ENCODE measurements around the gene SDR42E1.

SDR42E1 gene

DNA sequence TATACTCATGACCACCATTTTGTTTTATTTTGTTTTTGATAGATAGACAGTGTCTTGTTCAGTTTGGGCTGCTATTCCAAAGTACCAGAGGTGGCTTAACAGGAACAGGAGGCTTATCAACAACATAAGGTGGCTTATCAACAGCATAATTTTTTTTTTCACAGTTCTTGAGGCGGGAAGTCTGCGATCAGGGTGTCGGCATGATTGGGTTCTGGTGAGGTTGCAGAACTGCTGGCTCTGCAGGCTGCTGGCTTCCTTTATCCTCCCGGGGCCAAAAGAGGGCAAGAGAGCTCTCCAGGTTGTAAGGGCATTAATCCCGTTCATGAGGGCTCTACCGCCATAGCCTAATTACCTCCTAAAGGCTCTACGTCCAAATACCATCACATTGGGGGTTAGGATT, 11.9 kb upstream of the SDR42E1 start:
- no peaks in the 10 kb centered on the region for H3K36me3 ChIP-seq (replicated peaks; ENCODE audit: insufficient read depth, low read length)
- no peak overlapping the region for H2AFZ ChIP-seq (ENCODE audit: low read length)
- H3K9ac ChIP-seq (ENCODE audit: low read length) = no peak overlapping the region
- no peaks in the 10 kb centered on the region for H3K4me1 ChIP-seq (ENCODE audit: low read length)
- no peaks in the 10 kb centered on the region for H3K79me2 ChIP-seq (ENCODE audit: low read length)
- no peaks in the 10 kb centered on the region for H3K9me3 ChIP-seq (replicated peaks; ENCODE audit: insufficient read depth, low read length)
- no peak overlapping the region for H3K4me2 ChIP-seq (ENCODE audit: low read depth, low read length)
- TF ChIP-seq EZH2phosphoT487 (IDR thresholded peaks at IDR 0.05; ENCODE audit: low read length) (no peak), EZH2 (optimal IDR thresholded peaks at IDR 0.05; ENCODE audit: low read depth, low read length) (no peak)
- TF ChIP-seq, protein P1, sequence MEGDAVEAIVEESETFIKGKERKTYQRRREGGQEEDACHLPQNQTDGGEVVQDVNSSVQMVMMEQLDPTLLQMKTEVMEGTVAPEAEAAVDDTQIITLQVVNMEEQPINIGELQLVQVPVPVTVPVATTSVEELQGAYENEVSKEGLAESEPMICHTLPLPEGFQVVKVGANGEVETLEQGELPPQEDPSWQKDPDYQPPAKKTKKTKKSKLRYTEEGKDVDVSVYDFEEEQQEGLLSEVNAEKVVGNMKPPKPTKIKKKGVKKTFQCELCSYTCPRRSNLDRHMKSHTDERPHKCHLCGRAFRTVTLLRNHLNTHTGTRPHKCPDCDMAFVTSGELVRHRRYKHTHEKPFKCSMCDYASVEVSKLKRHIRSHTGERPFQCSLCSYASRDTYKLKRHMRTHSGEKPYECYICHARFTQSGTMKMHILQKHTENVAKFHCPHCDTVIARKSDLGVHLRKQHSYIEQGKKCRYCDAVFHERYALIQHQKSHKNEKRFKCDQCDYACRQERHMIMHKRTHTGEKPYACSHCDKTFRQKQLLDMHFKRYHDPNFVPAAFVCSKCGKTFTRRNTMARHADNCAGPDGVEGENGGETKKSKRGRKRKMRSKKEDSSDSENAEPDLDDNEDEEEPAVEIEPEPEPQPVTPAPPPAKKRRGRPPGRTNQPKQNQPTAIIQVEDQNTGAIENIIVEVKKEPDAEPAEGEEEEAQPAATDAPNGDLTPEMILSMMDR (IDR thresholded peaks at IDR 0.05; ENCODE audit: low read length) = no peak
- H3K9me2 ChIP-seq (replicated peaks; ENCODE audit: insufficient read depth, low read length) = no peaks in the 10 kb centered on the region
- DNase-seq = no peak
- H4K20me1 ChIP-seq (ENCODE audit: insufficient read depth, low read length) = no peaks in the 10 kb centered on the region
- no peaks in the 10 kb centered on the region for H3F3A ChIP-seq (ENCODE audit: insufficient read depth, low read length)
- no peak overlapping the region for H3K27ac ChIP-seq (ENCODE audit: low read length)
- H3K27me3 ChIP-seq (replicated peaks; ENCODE audit: insufficient read depth, low read length) = no peaks in the 10 kb centered on the region
- no peak overlapping the region for H3K4me3 ChIP-seq (ENCODE audit: low read length)

DNA sequence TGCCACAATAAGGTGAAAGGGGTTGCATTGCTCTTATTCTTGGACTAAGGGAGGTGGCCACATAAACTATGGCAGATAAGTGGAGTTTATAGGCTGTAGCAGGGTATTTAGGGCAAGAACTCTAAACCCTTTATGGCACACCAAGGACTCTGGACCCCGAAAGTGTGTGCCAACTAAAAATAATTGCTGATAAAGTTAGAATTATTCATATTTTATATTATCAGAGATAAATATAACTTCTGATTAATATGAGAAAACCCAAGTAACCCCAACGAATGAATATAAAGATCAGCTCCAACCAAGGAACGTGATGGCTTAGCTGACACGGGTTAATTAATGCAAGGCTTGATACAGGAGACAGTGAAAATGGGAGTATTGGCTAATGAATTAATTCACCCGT, 8.8 kb upstream of the SDR42E1 start:
- Histone ChIP-seq H3K4me3 (ENCODE audit: low read length) (no peak overlapping the region), H3F3A (ENCODE audit: insufficient read depth, low read length) (no peaks in the 10 kb centered on the region), H3K27me3 (replicated peaks; ENCODE audit: insufficient read depth, low read length) (no peaks in the 10 kb centered on the region), H3K36me3 (replicated peaks; ENCODE audit: insufficient read depth, low read length) (no peaks in the 10 kb centered on the region), H3K9me3 (replicated peaks; ENCODE audit: insufficient read depth, low read length) (no peaks in the 10 kb centered on the region), H3K4me2 (ENCODE audit: low read depth, low read length) (no peak overlapping the region), H3K4me1 (ENCODE audit: low read length) (0 out of 2 replicates have a peak, but pooled peaks cover 4% of the 10 kb centered on the region), H3K9ac (ENCODE audit: low read length) (no peak overlapping the region), H3K27ac (ENCODE audit: low read length) (no peak overlapping the region), H4K20me1 (ENCODE audit: insufficient read depth, low read length) (no peaks in the 10 kb centered on the region), H3K9me2 (replicated peaks; ENCODE audit: insufficient read depth, low read length) (no peaks in the 10 kb centered on the region), H2AFZ (ENCODE audit: low read length) (no peak overlapping the region), H3K79me2 (ENCODE audit: low read length) (no peaks in the 10 kb centered on the region)
- no peak for DNase-seq
- TF ChIP-seq, protein P1 (IDR thresholded peaks at IDR 0.05; ENCODE audit: low read length) = no peak
- TF ChIP-seq EZH2phosphoT487 (IDR thresholded peaks at IDR 0.05; ENCODE audit: low read length) (no peak), EZH2 (optimal IDR thresholded peaks at IDR 0.05; ENCODE audit: low read depth, low read length) (no peak)

DNA sequence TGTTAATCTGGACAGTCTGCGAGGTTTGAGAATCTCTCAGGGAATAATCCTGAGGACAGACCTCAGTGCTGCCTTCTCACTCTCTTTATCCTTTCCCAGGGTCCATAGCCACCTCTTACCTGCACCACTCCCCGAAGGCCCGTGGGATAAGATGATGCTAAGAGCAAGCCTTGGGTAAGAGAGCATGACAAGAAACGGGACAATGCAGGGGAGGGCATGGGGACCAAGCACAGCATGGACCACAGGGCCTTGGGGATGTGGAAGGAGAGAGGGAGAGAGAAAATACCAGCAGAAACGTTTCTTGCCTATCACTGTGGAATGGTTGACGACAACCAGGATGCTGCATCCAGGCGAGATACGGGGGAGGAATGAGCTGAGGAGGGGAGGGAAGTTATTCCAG, 8.3 kb upstream of the SDR42E1 start:
- H4K20me1 ChIP-seq (ENCODE audit: insufficient read depth, low read length) = no peaks in the 10 kb centered on the region
- H3K79me2 ChIP-seq (ENCODE audit: low read length) = no peaks in the 10 kb centered on the region
- H3F3A ChIP-seq (ENCODE audit: insufficient read depth, low read length) = no peaks in the 10 kb centered on the region
- no peaks in the 10 kb centered on the region for H3K9me2 ChIP-seq (replicated peaks; ENCODE audit: insufficient read depth, low read length)
- no peaks in the 10 kb centered on the region for H3K27me3 ChIP-seq (replicated peaks; ENCODE audit: insufficient read depth, low read length)
- TF ChIP-seq EZH2phosphoT487 (IDR thresholded peaks at IDR 0.05; ENCODE audit: low read length) (no peak), EZH2 (optimal IDR thresholded peaks at IDR 0.05; ENCODE audit: low read depth, low read length) (no peak)
- TF ChIP-seq, protein P1 (IDR thresholded peaks at IDR 0.05; ENCODE audit: low read length) = no peak
- H3K4me3 ChIP-seq (ENCODE audit: low read length) = no peak overlapping the region
- 0 out of 2 replicates have a peak, but pooled peaks cover 4% of the 10 kb centered on the region for H3K4me1 ChIP-seq (ENCODE audit: low read length)
- H3K9me3 ChIP-seq (replicated peaks; ENCODE audit: insufficient read depth, low read length) = no peaks in the 10 kb centered on the region
- no peak for DNase-seq
- no peak overlapping the region for H3K27ac ChIP-seq (ENCODE audit: low read length)
- H3K9ac ChIP-seq (ENCODE audit: low read length) = no peak overlapping the region
- no peak overlapping the region for H3K4me2 ChIP-seq (ENCODE audit: low read depth, low read length)
- H3K36me3 ChIP-seq (replicated peaks; ENCODE audit: insufficient read depth, low read length) = no peaks in the 10 kb centered on the region
- no peak overlapping the region for H2AFZ ChIP-seq (ENCODE audit: low read length)
